Measurements from ENCODE around the gene DNAAF1.
"Not testable (repeated sequence)": the region's sequence is repeated elsewhere in the genome, so short reads cannot be mapped to it uniquely, and the experiment has no call there.

Gene DNAAF1

DNA sequence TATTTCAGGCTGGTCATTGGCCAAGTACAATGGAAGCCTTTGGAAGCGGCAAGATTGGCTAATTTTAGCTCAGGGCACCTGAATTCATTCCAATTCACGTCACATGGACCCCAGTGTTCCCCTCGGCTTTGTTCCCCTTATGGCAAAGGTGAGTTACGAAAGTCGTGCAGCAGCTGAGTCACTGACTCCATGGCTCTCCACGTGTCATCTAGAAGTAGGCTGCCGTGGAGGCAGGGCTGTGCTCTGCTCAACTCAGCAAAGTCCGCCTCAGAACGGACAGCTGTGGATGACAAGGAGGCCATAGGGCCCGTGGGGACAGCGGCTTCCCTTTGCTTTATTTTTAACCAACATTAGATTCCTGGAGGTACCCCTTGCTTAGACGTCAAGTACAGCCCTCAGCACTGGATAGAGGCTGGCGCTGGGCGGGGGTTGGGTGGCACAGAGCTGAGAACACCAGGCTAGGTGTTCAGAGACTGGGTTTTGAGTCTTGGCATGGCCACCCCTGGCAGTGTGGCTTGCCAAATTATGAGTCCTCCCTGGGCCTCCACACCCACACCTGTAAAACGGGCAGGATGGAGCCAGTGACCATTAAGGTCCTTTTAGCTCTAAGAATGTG is 69.5 kb downstream of the DNAAF1 start:
- DNase-seq, result no peak

DNA sequence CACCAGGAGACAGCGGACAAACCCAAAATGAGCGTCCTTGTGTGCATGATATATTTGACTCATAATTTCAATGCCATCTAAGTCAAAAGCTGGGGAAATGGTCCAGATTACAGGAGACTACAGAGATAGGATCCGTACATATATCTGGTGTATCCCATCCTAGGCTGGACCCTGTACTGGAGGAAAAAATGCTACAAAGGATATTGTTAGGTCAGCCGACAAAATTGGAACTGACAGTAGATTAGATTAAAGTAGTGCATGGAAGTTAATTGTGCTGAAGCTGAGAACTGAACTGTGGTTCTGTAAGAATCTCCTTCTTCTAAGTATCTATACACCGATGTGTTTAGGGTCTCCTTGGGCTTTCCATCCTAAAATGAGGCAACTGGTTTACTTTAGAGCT is 70.4 kb downstream of the DNAAF1 start:
- no peak for DNase-seq

DNA sequence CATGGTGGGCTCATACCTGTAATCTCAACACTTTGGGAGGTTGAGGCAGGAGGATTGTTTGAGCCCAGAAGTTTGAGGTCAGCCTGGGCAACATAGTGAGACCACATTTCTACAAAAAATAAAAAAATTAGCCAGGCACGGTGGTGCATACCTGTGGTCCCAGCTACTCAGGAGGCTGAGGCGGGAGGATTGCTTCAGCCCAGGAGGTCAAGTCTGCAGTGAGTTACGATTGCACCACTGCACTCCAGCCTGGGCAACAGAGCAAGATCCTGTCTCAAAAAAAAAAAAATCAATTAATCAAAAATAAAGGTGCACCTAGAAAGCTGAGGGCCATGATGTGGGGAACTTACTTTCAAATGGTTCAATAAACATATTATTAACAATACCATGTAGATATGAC is 71.0 kb downstream of the DNAAF1 start:
- not testable (repeated sequence) for DNase-seq

DNA sequence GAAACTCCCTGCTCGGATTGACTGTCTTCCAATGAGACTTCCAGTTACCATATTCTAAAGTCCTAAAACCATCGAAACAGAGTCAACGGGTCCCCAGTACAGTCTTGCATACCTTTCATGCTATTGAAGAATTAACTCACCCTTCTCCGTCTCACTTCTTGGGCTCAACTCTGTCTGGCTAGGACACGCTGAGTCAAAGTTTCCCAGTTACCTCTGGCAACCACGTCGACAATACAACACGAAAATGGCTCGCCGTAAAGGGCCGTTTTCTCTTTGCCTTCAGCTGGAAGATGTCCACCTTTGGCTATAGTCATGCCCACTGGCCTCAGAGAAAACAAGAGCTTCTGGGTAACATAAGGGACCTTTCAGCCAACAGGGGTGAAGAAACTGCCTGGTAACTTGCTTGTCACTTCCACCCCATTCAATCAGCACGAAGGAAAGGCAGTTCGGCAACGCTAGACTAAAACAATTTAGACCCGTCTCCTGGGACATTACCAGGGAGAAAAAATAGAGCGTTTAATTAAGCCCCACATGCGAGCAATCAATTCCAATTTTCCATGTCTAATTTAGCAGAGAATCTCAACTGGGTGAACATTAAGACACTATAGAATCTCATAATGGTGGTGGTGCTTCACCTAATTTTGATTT is 73.2 kb downstream of the DNAAF1 start:
- no peak for DNase-seq

DNA sequence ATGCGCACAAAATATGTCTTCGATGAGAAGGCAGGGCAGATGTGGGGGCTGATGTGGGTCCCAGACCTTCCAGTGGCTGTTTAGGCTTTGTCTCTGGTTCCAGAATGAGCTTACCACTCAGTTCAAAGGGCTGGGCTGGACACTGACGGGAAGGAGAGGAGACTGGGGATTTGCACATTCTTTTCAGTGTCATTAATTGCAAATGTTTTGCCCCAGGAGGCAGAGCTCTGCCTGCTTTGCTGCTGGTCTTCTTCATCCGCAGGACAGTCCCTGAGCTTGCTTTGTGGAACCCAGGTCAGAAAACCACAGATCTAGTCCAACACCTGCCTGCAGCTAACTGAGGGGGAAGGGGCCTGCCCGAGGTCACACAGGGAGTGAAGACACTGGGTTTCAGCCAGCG is 73.8 kb downstream of the DNAAF1 start:
- no peak for DNase-seq

DNA sequence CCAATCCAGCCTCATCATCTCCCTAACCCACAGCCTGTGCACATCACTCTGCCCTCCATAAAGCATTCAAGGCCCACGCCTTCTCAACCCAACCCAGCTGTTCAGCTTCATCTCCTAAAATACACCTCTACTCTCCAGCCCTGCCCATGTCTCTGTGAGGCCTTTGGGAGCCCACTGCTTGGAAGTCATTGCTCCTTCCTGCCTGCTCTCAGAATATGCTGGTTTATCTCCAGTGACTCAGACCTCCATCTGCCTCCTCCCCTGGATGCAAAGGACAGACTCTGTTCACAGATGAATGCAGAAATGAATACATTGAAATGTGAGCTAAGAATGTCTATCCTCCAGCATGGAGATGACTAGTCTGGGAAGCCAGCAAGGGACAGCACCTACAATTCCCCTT is 75.7 kb downstream of the DNAAF1 start:
- DNase-seq, result no peak

DNA sequence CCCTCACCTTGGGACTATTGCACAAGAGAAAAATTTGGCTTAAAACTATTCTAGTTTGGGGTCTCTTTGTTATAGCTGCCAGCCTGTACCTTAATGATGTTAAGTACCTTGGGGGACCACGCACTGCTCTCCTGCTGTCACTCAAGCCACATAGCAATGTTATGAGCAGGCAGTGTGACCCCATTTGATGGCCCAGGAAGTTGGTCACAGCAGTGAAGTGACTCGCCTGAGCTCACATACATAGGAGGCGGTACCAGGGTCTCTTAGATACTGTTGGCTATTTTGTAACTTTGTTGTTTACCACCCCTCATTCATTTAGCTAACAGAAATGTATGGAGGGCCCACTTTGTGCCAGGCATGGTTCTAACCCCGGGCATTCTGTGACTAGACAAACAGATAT is 78.3 kb downstream of the DNAAF1 start:
- no peak for DNase-seq

DNA sequence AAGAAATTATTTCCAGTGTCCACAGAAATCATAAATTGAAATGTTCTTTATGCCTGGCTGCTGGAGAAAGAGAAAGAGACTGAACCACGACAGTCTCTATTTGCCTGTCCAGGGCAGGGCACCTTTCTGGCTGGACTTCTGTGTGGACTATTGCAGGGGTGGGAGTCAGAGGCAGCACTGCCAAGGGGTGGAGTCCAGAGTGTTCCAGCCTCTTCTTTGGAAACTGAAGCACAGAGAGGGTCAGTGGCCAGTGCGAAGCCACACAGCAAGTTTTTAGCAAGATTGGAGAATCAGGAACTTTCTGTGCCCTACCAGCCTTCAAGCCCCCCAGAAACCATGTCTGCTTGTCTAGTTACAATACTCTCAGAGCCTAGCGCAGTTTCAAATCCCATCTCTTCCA is 79.4 kb downstream of the DNAAF1 start:
- no peak for DNase-seq

DNA sequence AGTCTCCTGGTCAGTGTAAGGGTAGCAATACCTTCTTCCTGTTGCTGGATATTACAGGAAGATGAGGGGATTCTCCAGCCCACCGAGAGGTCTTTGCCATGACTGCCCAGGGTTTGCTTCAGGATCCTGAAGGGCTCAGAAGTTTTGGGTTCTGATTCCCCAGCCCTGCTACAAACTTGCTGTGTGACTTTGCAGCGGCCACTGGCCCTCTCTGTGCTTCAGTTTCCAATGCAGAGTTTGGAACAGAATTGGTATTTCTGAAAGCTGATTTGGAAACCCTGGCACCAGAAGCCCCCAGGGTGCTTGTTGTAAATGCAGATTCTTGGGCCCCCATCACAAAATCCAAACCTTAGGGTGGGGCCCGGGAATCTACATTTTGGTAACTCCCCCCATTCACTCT is 80.0 kb downstream of the DNAAF1 start:
- DNase-seq, result no peak

DNA sequence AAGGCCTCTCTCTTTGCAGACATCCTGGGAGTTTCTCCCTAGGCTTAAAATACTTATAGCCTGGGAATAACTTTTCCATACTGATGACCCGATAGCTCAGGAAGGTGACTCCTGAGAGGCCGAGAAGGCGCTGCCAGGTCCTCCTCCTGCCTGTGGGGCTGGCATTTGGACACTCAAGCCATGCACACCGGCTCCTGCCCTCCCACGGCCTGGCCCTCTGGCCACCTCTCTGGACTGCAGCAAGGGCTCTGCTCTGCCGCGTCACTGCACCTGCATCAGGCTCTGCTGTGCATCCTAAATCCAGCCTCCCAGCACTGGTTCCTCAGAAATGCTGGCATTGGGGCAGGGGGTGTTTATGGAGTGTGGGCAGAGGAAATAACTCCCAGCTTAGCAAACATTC is 80.5 kb downstream of the DNAAF1 start:
- no peak for DNase-seq

DNA sequence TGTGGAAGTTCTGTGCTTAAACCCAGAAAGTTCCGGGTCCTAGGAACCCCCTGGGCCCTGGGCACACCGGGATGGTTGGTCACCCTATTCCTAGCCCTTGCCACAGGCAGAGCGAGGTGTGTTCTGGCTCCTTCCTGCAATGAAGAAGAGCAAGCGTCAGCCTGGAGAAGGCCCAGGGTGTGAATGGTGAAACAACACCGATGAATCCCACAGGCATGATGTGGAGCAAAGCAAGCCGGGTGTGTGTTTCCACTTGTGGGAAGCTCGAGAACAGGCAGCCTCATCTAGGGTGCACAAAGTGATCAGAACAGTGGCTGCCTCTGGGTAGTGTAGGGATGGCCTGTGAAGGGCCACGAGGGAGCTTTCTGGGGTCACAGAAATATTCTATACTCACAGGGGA is 80.9 kb downstream of the DNAAF1 start:
- no peak for DNase-seq
